GM18909 (cell line): ENCODE data around the gene IL1RAPL1.
"Not testable (repeated sequence)": the region's sequence is repeated elsewhere in the genome, so short reads cannot be mapped to it uniquely, and the experiment has no call there.

Source experiments
- ATAC-seq: cut with Tn5 transposase; IDR thresholded peaks from one replicate; pipeline ENCODE4 v1.9.1; 2021; ENCODE audit warnings: mild to moderate bottlenecking; ENCODE audit not compliant: unreplicated experiment, poor library complexity

Gene IL1RAPL1

DNA sequence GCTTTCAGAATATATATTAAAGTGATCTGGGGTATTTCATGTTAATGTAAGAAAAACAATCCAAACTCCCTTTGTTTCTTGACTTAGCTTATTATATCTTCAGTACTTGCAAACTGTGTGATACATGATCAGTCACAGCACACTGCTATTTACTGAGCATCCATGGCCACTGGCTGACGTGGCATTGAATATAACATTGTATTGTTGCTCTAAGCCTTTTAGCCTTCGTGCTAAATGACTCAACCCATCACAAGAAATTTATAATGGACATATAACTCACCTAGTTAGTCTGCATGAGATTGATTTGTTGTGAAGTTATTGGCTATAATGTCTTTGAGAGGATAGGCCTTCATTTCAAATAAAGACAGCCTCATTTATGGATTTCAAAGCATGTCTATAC, 642.6 kb downstream of the IL1RAPL1 start:
- ATAC-seq = no peak

DNA sequence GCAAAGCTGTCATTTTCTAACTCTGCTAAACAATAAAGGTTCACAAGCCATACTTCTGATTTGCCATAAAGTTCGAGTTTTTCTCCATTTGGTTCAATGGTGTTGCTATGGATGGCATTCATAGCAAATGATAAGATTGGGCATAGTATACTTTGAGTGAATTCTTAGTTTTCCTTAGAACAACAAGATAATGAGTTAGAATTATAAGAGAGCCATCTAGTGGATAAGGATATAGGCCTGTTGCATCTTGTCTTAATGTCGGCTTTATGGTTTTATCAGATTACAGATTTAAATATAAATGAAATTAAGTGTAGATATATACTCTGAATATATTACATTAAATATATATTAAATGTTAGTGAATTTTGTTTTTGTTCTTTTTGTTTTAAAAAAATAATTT, 644.6 kb downstream of the IL1RAPL1 start:
- no peak for ATAC-seq

DNA sequence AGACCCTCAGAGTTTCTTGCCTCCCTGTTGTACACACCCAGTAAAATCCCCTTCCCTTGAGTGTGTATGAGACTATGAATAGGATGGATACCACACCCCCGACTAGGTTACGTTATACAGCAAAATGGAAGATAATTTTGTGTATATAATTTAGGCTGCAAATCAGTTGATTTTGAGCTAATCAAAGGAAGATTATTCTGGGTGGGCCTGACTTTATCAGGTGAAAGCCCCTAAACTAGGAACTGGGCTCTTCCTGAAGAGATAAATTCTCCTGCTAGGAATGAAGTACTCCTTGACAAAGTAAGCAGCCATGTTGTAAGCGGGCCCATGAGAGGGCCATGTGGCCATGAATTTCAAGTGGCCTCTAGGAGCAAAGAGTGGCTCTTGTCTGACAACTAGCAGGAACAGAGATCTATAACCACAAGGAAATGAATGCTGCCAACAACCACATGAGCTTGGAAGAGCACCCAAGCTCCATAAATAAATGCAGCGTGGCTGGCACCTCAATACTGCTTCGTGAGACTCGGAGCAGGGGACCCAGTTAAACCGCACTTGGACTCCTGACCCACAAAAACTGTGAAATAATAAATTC, 646.4 kb downstream of the IL1RAPL1 start:
- no peak for ATAC-seq

DNA sequence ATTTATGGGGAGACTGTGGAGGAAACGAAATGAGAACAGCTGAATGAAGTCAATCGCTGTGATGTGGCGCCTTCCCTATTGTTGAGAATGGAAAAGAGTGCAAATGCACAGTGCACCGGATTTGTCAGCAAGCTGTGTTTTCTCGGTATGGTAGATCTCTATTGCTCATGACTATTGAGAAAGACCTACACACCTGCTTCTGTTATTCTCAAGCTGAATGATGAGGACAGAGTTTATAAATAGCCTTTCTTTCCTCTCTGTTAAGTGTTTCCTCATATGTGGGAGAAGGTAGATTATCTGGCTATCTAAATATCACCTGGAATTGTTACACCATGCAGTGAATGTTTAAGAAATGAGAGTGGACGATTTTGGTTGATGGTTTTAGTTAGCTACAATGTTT, 650.7 kb downstream of the IL1RAPL1 start:
- no peak for ATAC-seq

DNA sequence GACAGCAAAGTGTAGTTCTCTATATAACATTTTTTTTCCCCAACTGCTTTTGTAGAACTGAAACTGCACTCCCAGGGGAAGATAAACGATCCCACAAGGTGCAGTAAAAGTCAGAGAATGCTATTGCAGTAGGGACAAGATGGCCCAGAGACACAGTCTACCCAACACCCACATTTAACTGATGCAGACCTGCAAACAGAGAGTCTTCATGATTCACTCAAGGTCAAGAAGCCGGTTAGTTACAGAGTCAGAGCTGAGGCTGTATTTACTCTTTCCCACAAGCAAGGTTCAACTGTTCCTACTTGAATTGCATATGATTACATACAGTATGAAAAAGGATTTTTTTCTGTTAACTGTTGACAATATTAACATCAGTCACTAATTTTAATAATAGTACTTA, 654.6 kb downstream of the IL1RAPL1 start:
- ATAC-seq = no peak

DNA sequence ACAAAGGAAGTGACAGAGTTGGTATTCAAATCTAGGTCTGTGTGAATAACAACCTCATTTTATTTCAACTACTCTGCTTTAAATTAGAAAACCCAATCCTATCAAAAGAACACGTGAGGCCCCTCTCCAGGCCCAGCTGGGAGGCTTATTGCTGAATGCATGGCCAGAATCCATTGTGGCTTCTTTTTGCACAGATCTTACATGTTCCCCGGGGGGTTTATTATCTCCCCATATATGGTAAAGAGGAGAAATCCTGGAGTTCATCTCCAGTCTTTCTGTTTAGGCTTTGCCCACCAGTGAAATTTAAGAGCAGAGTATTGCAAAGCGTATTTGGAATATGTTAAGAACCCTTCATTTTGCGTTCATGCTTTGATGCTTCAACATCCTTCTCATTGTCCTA, 655.6 kb downstream of the IL1RAPL1 start:
- no peak for ATAC-seq

DNA sequence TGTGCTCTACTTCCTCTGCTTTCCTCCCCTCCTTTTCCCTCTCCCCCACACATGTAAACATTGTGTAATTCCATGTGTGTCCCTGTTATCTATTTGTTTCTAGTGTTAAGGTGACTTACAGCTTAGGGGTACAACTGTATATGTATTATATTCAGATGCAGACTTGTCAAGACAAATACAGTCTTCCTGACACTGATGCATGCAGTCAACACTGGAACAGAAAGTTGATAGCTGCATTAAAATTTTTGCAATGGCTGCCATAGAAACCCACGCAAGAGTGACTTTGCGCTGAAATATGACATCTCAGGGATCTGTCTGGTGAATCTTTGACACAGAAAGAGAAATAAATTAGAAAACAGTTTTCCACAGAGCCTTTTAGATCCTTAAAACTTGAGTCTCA, 656.7 kb downstream of the IL1RAPL1 start:
- no peak for ATAC-seq

DNA sequence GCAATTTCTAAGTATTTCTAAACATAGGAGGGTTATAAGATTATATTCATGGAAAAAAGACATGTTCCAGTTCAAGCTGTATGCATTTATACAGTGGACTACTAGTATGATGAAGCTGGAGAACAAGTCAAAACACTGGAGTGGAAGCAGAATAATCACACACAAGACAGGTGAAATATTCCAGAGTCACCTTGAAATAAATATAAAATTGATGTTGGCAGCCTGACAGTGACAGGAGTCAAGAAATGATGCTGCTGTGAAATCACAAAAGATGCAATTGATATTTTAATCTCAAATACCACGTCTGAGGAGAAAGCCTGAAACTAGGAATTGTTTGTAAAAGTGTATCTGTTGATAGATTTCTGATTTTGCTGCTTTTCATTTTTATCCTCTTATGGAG, 667.3 kb downstream of the IL1RAPL1 start:
- no peak for ATAC-seq

DNA sequence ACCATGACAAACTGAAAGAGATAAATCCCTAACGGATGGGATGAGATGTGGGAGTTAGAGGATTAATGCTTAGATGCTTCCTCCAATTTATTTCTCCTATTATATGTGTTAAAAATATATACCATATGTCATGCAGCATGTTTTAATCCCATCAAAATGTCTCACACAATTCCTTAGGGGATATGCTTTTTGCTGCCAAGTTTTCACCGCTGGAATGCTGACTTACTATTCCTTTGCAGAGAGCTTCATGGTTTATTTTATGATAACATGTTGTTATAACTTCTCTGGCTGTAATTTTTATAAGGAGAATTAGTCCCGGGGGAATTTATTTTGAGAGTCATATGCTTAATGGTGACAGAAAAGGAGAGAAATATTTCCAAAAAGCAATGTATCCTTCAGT, 670.3 kb downstream of the IL1RAPL1 start:
- ATAC-seq = no peak

DNA sequence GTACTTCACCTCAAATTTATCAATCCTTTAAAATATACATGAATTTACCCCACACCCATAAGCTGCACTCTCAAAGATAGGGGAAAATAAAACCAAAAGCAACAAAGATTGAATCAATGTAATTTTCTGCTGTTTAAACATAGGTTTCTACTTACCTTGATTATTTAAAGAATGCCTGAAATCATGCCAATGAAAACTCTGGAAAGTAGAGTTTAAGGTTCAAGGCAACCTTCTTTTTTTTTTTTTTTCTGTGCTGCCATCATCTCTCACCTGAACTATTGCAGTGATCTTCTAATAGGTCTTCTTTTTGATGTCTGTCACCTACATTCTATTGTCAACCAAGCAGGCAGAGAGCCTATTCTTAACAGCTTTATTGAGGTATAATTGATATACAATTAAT, 682.1 kb downstream of the IL1RAPL1 start:
- no peak for ATAC-seq

DNA sequence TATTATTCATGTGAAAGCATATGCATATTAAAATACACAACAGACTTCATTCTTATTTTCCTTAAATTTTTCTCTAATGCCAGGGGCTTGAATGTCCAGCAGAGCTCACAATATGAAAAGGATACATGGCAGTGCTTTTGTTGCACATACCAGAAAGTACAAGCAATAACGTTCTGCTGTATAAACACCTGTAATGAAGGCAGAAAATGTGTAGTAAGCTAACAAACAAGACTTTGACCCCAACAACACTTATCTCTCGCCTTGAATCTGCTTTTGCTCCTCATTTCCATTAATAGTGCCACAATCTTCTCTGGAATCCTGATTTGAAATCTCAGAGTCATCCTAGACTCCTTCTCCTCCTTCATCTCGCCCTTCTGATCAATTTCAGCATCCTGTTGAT, 687.3 kb downstream of the IL1RAPL1 start:
- ATAC-seq = no peak

DNA sequence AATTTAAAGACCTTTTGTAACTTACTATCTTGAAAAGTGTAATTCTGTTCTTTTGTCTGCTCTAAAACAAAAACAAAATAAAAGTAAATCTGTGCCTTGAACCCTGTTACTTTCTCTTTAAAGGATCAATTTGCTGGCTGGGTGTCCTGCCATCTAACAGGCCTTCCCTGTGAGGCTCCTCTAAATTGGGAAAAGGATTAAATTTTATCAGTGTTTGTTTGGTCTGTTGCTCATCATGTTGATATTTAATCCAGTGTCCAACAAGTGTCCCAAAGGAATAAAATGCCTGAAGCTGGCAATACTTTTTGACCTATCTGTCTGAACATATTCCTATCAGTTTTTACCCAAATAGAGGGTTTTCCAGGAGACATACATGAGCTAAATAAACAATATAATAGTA, 688.7 kb downstream of the IL1RAPL1 start:
- no peak for ATAC-seq

DNA sequence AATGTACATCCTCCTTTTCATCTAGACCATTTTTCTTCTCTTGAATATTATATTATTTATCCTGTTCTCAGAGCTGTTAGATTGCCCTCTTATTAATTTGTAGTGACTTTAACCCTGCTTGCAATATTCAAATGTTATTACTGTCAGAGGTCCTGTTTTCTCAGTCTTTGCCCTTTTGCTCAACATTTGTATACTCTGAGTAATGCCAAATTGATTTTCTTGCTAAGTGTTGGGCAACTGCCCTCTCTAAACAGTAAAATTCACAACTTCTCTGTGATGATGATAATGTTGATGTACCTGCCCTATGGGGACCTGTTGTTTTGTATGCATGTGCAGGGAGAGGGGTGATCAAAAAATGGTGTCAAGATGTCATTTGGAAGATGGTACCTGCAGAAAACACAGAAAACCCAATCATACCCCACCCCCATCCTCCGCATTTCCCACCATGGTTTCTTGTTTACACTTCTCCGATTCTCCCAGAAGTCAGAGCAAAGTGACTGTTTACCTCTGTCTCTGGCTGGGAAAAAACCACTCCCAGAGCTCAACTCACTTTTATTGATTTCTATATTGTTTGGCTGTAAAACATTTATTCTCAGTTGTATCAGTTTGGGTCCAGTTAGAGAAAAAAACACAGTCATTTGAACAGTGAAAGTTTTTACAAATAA, 694.0 kb downstream of the IL1RAPL1 start:
- no peak for ATAC-seq

DNA sequence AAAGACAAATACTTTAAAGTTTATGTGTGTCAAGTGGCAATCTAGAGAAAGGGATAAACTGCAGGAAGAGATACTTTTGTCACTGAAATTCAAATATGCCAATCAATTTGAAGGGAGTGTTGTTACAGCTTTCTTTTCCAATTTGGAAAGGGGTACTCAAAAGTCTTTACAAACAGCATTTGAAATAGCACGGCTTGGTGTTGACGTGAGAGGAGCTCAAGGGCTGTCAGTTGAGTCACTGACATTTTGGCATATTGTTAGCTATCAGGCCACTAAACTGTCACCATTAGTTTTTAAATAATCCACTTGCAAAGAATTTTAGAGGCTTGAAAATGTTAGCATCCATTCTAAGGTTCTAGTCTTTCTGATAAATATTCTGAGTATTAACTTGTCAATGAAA, 698.4 kb downstream of the IL1RAPL1 start:
- ATAC-seq = no peak

DNA sequence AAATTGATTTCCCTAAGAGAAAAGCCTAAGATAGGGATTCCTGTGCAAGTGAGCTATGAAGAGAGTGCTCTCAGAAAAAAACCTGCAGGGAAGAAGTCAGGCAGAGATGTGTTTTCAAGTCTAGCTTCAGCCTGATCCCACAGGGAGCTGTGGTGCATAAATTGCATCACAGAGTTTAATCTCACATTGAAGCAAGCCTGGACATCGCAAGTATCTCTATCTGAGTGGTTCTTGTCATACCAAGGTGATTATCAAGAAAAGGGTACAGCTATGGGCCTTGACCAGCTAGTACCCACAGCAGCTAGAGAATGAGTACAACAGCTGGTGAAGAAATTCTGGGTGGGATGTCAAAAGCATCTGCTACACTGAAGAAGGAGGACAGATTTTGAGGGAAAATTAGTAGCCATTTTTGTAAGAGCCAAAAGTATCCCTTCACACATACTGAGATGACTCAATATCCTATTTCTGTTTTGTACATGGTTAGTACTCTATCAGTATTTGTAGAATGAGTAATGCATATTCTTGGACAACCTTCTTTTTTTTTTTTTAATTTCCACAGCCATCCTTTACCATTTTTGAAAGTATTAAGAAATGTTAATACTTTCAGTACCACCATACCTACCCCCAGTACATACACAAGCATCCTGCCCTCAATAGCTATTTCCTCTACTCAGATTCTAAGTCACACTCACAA, 708.9 kb downstream of the IL1RAPL1 start:
- ATAC-seq = no peak

DNA sequence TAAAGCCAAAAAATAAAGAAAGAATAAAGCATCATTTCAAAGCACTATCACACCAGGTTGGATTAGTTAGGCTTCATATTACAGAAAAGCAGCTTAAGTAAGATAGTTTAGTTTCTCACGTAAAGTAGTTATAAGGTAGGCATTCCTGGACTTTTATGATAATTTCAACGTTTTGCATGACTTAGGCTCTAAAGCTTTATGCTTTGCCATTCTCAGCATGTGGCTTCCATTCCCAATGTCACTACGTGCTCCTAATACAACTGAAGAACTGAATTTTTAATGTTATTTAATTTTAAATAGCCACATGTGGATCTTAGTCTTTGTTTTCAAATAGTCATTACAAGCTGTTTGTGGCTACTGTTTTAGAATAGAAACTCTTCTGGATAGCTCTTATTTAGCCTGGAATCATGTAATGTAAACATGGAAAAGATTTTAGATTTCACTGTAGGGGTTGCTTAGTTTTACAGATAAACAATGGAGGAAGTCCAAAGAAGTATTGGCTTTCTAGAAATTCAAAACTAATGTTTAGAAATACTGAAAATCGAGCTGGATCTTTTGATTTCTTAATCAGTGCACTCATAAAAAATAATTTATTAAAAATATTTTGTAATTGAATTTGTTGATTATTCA, 710.0 kb downstream of the IL1RAPL1 start:
- no peak for ATAC-seq

DNA sequence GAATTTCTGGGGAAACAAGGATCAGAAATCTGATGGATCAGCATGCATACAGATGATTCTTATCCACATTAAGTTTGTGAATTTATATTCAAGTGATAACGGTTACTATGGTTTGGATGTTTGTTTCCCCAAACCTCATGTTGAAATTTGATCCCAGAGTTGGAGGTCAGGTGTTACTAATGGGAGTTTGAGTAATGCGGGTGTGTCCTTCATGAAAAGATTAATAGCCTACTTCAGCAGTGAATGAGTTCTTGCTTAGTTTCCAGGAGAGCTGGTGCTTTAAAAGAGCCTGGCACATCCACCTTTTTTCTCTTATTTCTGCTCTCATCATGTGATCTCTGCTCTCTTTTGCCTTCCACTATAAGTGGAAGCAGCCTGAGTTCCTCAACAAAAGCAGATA, 712.4 kb downstream of the IL1RAPL1 start:
- no peak for ATAC-seq

DNA sequence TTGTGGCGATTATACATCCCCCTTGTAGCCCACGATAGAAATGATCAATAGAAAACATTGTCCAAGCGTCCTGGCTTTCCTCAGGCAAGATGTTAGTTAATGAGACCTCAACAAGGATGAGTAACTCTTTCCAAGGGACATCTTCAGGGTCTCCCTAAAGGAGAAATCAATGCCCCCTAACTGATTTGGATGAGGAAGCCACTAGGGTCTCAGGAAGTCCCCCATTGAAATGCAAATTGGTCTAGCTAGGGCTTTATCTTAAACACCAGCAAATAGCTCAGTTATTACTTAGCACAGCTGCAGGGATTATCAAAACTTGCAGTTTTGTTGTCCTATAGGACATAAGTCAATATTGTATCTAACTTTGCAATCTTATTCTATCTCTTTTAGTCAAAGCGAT, 721.5 kb downstream of the IL1RAPL1 start:
- ATAC-seq = no peak

DNA sequence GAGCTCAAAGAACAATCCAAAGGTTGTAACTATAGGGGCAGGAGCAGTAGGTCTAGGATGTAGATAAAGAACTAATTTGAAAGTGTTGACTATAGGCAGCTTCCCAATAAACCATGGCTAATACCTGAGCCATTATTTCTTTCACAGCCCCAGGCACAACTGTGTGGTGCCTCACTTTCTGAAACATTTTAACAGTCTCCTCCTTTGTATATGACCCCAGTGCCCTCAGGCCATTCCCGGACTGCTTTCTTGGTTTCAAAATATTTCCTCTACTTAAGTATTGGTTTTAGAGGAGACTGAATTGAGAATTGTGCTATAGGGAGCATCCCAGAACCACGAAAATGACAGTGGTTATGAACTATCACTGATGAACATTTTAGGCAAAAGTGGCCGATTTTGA, 728.7 kb downstream of the IL1RAPL1 start:
- no peak for ATAC-seq

DNA sequence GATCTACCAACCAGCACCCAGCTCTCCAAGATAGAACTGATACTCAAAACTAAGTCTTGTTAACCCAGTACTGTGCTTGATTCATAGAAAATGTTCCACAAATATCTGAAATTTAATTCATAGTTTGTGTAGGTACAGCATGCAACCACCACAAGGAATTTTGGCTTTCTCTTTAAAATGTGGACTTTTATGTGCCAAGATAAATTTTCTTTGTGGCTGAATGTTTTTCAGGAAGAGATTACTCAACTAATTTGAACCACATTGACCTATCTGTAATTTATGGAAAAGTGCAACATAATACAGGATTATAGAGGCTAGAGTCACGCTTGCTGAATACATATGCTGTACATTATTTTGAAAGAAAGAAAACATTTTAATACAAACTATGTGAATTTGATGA, 730.8 kb downstream of the IL1RAPL1 start:
- no peak for ATAC-seq

DNA sequence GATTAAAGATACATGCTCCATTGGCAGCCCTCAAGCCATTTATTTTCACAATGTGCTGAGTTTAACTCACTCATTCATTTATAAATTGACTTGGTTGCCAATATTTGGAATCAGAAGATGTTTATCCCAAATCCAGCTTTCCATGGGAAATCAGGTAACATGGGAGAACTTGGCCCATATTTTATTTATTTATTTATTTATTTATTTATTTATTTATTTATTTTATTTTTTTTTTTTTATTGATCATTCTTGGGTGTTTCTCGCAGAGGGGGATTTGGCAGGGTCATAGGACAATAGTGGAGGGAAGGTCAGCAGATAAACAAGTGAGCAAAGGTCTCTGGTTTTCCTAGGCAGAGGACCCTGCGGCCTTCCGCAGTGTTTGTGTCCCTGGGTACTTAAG, 745.2 kb downstream of the IL1RAPL1 start:
- not testable (repeated sequence) for ATAC-seq
